Stimulated activated CD8-positive, alpha-beta memory T cell treated with anti-CD3 and anti-CD28 coated beads, Interleukin-7, amount 100 ng/mL, for 4 hours (primary cell): ENCODE results near the gene ZNF580.

Experiments used
- DNase-seq, 2 donors: peaks; one replicate each; pipeline ENCODE4 v3.0.0-alpha.2; 2020; ENCODE audit warnings: low read depth in 2 of 2

Gene ZNF580

DNA sequence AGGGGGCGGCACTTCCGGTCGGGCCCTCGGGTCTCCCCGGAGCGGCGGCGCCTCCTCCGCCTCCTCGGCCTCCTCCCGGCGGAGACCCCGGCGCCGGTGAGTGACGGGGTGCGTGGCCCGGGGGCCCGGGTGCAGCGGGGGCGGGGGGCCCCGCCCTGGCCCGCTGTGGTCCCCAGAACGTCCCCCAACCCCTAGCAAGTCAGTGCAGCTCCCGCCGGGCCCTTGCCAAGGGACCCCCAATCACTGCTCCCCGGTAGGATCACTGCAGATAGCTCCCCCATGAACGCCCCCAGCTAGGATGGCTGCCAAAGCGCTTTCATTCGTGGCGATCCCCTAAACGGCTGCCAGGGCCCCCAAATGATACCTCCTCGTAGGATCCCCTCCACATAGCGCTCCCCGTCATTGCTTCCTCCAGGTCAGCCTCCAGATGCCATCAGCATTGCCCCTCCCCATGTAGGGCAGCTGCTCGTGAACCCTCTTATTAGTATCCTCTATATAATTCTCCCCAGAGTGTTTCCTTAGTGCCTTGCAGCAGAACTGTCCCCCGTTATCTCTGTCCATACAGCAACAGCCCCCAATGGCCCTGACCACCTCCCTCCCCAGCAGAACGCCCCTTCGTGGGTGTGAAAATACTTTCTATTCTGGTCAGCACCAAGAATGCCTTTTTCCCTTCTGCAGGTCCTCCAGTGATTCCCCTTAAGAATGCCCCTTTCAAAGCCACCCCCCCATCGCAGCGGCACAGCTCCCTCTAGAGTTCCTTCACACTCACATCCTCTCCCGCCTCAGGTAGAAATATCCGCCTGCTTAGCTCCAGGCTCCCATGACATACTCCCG, 34.9 kb upstream of the ZNF580 start, which contains the start of gene ZNF865:
ZNF865 (plus strand) TSS at position 11 of the 834 bp plus-strand sequence. CDS start 7,972 bp downstream, outside the sequence.
- peak; percentile 58 for DNase-seq

DNA sequence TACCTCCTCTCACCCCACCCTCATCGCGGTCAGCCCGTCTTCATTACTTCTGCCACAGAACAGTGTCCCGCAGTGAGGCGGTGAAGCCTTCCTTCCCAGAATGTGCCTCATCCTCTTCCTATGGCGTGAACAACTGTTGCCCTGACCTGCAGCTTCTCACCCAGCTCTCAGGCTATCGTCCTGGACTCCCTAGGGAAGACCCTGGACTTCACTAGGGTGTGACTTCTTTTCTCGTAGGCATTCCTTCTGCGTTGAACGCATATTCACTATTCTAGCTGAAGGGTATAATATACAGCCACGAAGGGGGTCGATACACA, 34.4 kb upstream of the ZNF580 start:
- DNase-seq, result no peak

DNA sequence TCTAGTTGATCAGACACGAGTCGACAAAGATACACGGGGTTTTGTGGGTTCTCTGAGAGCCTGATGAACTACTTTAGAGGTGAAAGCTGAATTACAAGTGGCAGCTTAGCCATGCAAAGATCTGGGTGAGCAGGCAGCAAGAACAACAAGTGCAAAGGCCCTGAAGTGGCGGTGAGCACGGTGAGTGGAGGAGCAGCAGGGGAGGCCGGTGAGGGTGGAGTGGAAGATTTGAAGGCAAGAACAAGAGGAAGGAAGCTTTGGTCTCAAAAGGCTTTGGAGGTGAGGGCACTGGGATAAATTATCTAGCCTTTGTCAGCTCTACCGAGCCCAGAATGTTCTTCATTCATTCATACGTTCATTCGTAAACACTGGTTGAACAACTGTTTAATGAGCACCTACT, 34.0 kb upstream of the ZNF580 start:
- no peak for DNase-seq

DNA sequence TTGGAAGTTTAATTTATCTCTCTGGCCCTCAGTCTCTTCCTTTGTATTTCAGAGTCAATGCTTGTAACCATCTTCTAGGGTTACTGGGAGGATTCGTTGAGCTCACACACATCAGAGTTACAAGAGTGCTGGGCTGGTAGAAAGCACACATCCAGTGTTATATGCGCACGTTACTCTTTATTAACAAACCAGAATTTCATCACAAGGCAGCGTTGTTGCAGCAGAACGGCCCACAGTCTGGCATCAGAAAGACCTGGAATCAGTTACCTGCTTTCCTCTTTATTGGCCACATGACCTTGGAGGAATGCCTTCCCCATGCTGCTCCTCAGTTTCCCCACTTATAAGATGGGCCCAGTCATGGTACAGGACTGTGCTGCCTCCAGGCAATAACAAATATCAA, 31.5 kb upstream of the ZNF580 start:
- DNase-seq, result no peak

DNA sequence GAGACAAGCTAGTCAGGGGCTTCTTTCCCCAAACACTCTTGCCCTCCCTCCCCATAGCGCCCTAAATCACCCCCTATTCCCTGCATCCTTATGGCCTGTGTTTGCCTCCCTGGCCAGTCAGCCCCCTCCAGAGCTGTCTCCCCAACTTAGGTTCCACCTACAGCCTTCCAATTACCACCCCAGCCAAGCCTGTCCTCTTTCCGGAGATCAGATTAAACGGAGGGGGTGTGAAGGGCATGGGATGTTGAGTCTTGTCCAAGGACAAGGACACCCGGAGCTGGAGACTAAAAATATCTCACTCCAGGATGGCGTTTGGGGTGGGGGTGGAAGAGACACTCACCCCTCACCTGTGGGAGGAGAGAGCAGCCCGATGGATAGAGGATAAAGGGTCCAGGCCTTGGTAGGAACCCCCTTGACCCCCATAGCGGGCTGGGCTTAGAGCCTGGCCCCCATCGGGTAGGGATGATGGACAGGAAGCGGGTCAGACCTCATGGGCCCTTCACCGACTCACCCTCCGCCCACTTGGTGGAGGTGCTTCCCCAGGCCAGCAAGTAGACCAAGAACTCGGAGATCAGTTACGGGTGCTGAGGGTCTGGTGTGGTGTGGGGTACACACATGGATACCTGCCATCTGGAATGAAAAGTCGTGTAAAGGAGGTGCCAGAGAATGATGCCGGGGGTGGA, 29.4 kb upstream of the ZNF580 start:
- no peak for DNase-seq

DNA sequence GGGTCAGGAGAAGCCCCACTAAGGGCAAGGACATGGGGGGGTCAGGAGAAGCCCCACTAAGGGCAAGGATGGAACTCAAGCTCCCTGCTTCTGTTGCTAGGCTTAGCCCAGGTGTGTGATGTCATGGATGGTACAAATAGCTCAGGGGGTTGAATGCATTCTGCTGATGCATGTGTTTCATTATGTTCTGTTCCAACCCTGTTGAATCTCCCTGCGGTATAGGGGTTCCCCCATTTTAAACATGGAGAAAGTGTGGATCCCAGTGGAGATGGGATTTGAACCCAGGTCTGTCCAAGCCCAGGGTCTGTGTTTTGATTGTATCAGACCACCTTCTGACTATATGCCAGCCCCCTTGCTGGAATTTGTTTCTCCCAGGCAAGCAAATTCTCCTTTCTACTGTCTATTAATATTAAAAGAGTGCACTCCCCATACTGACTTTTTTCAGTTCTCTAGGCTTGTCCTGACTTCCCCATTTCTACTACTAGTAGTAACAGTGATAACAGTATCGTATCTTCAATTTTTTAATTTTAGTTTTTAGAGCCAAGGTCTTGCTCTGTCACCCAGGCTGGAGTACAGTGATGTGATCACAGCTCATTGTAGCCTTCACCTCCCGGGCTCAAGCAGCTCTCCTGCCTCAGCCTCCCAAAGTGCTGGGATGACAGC, 28.7 kb upstream of the ZNF580 start:
- no peak for DNase-seq

DNA sequence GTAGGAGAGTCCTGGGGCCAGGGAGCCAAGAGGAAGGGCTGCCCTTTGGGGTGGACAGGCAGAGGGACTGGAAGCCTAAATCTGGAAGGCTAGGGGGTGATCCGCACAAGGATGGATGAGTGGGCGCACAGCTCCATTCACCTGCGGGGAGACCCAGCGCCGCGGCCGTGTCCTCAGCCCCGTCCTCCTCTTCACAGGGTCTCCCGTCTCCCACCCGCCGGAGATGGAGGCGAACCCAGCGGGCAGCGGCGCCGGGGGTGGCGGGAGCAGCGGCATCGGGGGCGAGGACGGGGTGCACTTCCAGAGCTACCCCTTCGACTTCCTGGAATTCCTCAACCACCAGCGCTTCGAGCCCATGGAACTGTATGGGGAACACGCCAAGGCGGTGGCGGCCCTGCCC, 27.4 kb upstream of the ZNF580 start:
- no peak for DNase-seq

DNA sequence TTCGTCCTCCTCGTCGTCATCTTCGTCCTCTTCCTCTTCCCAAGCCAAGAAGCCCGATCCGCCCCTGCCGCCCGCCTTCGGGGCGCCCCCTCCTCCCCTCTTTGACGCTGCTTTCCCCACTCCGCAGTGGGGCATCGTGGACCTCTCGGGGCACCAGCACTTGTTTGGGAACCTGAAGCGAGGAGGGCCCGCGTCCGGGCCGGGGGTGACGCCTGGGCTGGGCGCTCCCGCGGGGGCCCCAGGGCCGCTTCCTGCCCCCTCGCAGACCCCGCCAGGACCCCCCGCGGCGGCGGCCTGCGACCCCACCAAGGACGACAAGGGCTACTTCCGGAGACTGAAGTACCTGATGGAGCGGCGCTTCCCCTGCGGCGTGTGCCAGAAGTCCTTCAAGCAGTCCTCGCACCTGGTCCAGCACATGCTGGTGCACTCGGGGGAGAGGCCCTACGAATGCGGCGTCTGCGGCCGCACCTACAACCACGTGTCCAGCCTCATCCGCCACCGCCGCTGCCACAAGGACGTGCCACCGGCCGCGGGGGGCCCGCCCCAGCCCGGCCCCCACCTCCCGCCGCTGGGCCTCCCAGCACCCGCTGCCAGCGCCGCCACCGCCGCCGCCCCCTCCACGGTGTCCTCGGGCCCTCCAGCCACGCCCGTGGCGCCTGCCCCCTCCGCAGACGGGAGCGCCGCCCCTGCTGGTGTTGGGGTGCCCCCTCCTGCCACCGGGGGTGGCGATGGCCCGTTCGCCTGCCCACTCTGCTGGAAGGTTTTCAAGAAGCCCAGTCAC, 26.7 kb upstream of the ZNF580 start:
- no peak for DNase-seq

DNA sequence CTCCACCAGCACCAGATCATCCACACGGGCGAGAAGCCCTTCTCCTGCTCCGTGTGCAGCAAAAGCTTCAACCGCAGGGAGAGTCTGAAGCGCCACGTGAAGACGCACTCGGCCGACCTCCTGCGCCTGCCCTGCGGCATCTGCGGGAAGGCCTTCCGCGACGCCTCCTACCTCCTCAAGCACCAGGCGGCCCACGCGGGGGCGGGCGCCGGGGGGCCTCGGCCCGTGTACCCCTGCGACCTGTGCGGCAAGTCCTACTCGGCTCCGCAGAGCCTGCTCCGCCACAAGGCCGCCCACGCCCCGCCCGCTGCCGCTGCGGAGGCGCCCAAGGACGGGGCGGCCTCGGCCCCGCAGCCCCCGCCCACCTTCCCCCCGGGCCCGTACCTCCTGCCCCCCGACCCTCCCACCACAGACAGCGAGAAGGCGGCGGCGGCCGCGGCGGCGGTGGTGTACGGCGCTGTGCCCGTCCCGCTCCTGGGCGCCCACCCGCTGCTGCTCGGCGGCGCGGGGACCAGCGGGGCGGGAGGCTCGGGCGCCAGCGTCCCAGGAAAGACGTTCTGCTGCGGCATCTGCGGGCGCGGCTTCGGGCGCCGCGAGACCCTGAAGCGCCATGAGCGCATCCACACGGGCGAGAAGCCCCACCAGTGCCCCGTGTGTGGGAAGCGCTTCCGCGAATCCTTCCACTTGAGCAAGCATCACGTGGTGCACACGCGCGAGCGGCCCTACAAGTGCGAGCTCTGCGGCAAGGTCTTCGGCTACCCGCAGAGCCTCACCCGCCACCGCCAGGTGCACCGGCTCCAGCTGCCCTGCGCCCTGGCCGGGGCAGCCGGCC, 25.9 kb upstream of the ZNF580 start:
- no peak for DNase-seq

DNA sequence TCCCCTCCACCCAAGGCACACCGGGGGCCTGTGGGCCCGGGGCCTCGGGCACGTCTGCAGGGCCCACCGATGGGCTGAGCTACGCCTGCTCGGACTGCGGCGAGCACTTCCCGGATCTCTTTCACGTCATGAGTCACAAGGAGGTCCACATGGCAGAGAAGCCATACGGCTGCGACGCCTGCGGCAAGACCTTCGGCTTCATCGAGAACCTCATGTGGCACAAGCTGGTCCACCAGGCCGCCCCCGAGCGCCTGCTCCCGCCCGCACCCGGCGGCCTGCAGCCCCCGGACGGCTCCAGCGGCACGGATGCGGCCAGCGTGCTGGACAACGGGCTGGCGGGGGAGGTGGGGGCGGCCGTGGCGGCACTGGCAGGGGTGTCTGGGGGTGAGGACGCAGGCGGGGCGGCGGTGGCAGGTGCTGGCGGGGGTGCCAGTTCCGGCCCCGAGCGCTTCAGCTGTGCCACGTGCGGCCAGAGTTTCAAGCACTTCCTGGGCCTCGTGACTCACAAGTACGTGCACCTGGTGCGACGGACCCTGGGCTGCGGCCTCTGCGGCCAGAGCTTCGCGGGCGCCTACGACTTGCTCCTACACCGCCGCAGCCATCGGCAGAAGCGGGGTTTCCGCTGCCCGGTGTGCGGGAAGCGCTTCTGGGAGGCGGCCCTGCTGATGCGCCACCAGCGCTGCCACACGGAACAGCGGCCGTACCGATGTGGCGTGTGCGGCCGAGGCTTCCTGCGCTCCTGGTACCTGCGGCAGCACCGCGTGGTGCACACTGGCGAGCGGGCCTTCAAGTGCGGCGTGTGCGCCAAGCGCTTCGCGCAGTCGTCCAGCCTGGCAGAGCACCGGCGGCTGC, 25.0 kb upstream of the ZNF580 start:
- no peak for DNase-seq

DNA sequence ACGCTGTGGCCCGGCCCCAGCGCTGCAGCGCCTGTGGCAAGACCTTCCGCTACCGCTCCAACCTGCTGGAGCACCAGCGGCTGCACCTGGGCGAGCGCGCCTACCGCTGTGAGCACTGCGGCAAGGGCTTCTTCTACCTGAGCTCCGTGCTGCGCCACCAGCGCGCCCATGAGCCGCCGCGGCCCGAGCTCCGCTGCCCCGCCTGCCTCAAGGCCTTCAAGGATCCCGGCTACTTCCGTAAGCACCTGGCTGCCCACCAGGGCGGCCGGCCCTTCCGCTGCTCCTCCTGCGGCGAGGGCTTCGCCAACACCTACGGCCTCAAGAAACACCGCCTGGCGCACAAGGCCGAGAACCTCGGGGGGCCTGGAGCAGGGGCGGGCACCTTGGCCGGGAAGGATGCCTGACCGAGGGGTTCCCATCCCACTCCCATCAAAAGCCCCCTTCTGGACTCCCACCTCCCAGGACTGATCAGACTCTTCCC, 24.4 kb upstream of the ZNF580 start:
- no peak for DNase-seq

DNA sequence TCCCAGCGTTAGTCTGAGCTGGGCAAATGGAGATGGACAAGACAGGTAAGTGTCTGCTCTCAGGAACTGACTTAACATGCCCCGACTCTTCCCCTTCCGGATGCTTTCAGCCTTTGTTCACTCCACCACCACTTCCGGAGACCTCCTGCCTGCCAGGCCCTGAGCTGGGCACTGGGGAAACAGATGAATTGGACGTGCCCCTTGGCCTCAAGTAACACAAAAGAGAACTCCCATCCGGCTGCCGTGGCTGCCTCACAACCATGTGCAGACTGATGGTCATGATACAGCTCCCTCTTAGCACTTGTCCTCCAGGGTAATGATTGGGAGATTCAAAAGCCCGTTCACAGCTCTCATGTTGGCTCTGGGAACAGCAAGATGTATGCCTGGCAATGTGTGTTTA, 23.4 kb upstream of the ZNF580 start:
- DNase-seq, result no peak

DNA sequence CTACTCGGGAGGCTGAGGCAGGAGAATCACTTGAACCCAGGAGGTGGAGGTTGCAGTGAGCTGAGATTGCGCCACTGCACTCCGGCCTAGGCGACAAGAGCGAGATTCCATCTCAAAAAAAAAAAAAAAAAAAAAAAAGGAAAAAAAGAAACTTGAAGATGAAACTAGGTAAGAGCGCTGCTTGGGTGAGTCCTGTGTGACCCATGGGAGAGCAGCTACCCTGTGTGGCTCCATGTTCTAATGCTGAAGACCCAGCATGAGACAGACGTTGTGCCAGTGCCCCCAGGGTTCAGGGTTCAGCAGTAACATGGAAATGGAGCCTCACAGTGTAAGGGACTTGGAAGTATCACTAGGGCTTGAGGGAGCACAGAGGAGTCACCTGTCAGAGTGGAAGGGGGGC, 22.4 kb upstream of the ZNF580 start:
- DNase-seq, result no peak

DNA sequence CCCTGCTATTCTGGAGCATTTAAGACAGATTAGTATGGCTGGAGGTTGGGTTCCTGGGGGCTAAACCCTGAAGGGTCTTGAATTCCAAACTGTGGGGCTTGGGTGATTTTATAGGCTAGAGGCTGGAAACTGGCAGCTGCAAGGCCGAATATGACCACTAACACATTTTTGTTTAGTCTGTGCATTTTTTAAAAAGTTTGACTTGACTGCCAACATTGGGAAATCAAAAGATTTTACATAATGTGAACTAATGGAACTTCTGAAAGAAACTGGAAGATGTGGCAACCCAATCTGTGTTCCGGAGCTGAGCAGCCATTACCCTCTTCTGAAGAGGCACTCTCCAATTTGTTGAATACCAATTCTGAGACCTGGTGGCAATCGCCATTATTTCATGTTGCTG, 21.5 kb upstream of the ZNF580 start:
- DNase-seq, result no peak

DNA sequence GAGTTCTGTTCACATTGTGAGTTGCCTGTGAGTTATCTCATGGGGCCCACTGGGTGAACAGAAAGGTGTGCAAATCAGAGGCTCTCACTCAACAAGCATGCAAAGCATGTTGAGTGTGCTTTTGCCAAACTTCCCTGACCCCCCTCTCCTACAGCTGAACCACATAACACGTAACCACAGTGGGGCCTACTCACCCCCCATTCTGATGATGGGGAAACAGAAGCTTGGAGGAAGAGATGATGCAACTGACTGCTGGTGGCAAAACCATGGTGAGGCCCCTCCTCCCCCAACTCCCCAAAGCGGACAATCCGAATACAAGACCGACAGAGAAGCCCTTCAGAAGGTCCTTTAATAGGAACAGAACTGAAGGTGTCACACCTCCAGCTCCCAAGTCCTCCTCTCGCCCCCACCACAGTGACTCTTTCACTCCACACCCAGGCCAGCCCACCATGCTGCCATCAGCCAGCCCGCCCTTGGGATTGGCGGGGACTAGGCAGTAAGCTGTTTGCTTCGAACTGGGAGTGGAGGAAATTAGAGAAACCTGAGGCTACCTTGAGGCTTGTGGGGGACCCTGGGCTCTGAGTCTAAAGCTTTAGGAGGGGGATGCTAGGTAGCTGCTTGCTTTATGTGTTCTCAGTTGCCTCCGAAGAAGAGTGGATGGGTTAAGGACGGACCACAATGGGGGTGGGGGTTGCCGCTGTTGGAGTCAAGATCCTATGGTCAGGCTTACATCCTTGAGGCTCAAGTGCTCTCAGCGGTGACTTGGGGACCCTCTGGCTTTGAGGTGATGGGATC, 20.2 kb upstream of the ZNF580 start:
- DNase-seq, result peak in 1 of 2 donors; percentile 31

DNA sequence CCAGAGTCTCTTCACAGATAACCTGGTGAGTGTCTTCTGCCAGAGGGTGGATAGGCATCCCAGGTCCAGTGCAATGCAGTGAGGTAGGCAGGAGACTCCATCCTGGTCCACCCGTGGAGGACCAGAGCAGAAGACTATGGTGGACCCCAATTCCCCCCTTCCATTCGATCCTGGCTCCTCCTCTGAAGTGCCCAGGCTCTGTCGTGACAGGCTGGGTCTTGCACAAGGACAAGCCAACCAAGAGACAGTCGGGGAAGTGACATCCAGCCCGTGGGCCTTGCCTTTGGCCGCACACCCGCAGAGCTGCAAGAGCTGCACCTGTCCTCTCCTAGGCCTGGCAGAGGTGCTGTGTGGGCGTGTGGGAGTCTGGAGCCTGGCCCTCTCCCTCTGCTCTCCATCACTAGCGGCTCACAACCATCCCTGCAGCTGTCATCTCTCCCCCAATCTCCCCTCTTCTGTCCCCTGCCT, 19.6 kb upstream of the ZNF580 start:
- DNase-seq, result no peak

DNA sequence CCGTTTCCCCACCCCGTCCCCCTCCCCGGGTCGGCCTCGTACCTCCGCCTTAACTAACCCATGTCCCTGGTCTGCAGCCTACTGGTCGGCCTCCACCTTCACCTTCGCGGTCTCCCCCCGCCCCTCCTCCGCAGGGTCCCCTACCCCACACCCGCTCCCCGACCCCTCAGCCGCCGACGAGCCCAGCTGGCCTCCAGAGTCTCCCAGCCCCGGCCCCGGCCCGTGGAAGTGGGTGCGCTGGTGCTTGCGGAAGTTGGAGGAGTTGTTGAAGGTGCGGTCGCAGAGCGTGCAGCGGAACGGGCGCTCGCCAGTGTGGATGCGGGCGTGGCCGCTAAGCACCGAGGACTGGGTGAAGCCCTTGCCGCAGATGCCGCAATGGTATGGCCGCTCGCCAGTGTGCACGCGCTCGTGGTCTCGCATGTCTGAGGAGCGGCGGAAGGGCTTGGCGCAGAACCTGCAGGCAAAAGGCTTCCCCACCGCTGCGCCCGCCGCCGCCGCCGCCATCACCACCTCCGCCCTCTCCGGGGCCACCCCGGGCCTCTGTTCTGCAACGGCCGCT, 19.1 kb upstream of the ZNF580 start:
- DNase-seq, result no peak

DNA sequence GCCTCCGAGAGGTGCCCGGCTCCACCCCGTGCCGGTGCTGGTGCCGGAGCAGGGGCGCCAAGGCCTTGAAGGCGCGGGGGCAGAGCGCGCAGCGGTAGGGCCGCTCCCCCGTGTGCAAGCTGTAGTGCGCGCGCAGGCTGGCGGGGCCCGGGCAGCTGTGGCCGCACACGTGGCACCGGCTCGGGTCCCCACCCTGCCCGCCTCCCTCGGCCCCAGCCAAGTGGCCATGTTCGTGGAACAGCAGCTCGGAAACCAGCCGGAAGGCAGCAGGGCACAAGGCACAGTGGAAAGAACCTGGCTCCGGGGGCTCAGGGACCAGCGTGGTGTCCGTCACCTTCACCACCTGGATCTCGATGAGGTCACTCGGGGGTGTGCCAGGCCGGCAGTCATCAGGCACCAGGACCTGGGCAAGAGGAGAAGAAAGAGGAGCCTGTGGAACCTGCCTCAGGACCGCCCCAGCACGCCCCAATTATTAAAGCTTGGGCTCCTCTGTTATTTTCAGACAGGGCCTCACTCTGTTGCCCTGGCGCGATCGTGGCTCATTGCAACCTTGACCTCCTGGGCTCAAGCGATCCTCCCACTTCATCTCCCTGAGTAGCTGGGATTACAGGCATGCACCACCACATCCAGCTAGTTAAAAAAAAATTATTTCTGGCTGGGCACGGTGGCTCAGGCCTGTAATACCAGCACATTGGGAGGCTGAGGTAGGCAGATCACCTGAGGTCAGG, 18.4 kb upstream of the ZNF580 start:
- no peak for DNase-seq
